ENCODE measurements around the gene TBXA2R.
A peak's percentile ranks its signal among the peaks of the same experiment; 100 is the strongest.

DNA sequence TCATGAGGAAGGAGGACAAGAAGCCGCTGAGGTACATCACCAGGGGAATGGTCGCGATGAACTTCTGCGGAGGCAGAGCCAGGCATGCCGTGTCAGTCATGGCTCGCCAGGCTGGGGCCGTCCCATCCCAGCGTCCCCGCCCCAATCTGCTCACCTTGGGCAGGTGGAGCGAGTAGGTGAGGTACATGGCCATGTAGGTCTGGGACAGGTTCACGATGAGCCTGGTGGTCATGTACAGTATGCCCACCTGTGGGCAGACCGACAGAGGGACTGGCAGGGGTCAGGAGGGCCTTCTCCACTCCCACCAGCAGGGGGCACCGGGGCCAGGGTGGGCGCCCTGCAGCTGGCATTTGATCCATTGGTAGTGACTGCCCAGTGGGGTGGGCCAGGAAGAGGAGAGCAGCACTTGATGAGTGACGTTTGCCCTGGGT, 59.4 kb downstream of the TBXA2R start:
- TF ChIP-seq CTCF (IDR thresholded peaks at IDR 0.05) (peak in 1 of 2 donors; percentile 43), EP300 (IDR thresholded peaks at IDR 0.05) (no peak)

Data from suprapubic skin (tissue), 3 donors.